ENCODE results near the gene PITRM1.
A peak's percentile ranks its signal among the peaks of the same experiment; 100 is the strongest.
"Not testable (repeated sequence)": the region's sequence is repeated elsewhere in the genome, so short reads cannot be mapped to it uniquely, and the experiment has no call there.

Gene PITRM1

GRCh38 chr10:3172446-3173170 is at the start of gene PITRM1:
Gene PITRM1, minus strand, starts transcription at chr10:3172782. Its CDS starts 10 bp downstream, at chr10:3172772.
- no peak for TF ChIP-seq CTCF (conservative IDR thresholded peaks at IDR 0.05)
- peak within 1 kb of the TSS; percentile 77 for H3K27ac ChIP-seq

GRCh38 chr10:3222068-3222467 is 49.5 kb upstream of the PITRM1 start:
- no peak for TF ChIP-seq CTCF (conservative IDR thresholded peaks at IDR 0.05)
- H3K27ac ChIP-seq, result no peak overlapping the region

- H3K27ac ChIP-seq, result not testable (repeated sequence)
Observed at GRCh38 chr10:3221601-3222000, 49.0 kb upstream of the PITRM1 start.

GRCh38 chr10:3220853-3221252 is 48.3 kb upstream of the PITRM1 start:
- TF ChIP-seq CTCF (conservative IDR thresholded peaks at IDR 0.05), result no peak
- H3K27ac ChIP-seq, result no peak overlapping the region

GRCh38 chr10:3219021-3219628 is 46.5 kb upstream of the PITRM1 start:
- H3K27ac ChIP-seq, result not testable (repeated sequence)

- TF ChIP-seq CTCF (conservative IDR thresholded peaks at IDR 0.05), result no peak
- H3K27ac ChIP-seq, result no peak overlapping the region
Observed at GRCh38 chr10:3217853-3218252, 45.3 kb upstream of the PITRM1 start.

GRCh38 chr10:3217301-3217700 is 44.7 kb upstream of the PITRM1 start:
- no peak for TF ChIP-seq CTCF (conservative IDR thresholded peaks at IDR 0.05)

GRCh38 chr10:3215153-3215775 is 42.7 kb upstream of the PITRM1 start:
- H3K27ac ChIP-seq, result no peak overlapping the region
- TF ChIP-seq CTCF (conservative IDR thresholded peaks at IDR 0.05), result no peak

More at GRCh38 chr10:3217301-3217700, 44.7 kb upstream of the PITRM1 start:
- H3K27ac ChIP-seq, result no peak overlapping the region

Data from VCaP (cell line).